ENCODE results near the gene MPIG6B.

The MPIG6B gene

GRCh38 chr6:31690231-31691077 is 32.7 kb upstream of the MPIG6B start:
- TF ChIP-seq GATA2 (IDR thresholded peaks at IDR 0.05; ENCODE audit: low read depth, low read length) (no peak), GATA3 (IDR thresholded peaks at IDR 0.05; ENCODE audit: low read depth, low read length) (no peak)

DNA sequence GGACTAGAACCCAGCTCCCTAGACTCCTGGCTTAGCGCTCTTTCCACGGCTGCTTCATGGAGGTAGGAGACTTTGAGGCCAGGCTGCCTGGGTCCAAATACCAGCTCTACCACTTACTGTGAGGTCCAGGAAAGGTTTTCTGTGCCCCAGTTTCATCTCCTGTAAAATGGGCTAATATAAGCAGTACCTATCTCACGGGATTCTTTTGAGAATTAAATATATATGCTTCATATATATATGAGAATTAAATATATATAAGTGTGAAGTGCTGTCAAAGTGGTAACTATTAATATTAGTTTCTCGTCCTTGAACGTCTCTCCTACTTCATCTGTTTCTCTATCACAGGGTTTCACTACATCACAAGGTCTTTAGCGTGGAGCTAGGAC is 32.1 kb upstream of the MPIG6B start:
- TF ChIP-seq GATA3 (IDR thresholded peaks at IDR 0.05; ENCODE audit: low read depth, low read length) (no peak), GATA2 (IDR thresholded peaks at IDR 0.05; ENCODE audit: low read depth, low read length) (no peak)

GRCh38 chr6:31691564-31692108 is 31.5 kb upstream of the MPIG6B start:
- TF ChIP-seq GATA2 (IDR thresholded peaks at IDR 0.05; ENCODE audit: low read depth, low read length): no peak
- TF ChIP-seq GATA3 (IDR thresholded peaks at IDR 0.05; ENCODE audit: low read depth, low read length): no peak

- TF ChIP-seq GATA3 (IDR thresholded peaks at IDR 0.05; ENCODE audit: low read depth, low read length): no peak
- no peak for TF ChIP-seq GATA2 (IDR thresholded peaks at IDR 0.05; ENCODE audit: low read depth, low read length)
Measured at GRCh38 chr6:31692353-31692752, 30.8 kb upstream of the MPIG6B start.

DNA sequence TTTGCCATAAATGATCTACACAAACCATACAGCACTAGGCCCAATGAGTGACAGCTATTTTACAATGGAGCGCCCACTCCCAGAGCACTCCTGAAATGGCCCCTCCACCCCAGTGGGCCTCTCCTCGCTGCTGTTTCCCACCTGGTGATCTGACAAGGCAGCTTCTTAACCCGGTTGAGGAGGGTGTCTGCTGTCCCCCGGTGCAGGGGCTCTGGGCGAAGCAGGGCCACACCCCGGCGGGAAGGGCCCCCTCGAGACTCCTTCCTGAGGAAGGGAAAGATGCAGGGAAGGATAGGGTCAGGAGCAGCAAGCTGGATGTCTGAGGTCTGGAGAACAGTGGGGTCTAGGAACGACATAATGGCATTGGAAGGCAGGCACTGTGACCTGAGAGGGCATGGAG is 30.3 kb upstream of the MPIG6B start:
- TF ChIP-seq GATA3 (IDR thresholded peaks at IDR 0.05; ENCODE audit: low read depth, low read length) (no peak), GATA2 (IDR thresholded peaks at IDR 0.05; ENCODE audit: low read depth, low read length) (no peak)

GRCh38 chr6:31693535-31693934 is 29.6 kb upstream of the MPIG6B start:
- TF ChIP-seq GATA2 (IDR thresholded peaks at IDR 0.05; ENCODE audit: low read depth, low read length) (no peak), GATA3 (IDR thresholded peaks at IDR 0.05; ENCODE audit: low read depth, low read length) (no peak)

DNA sequence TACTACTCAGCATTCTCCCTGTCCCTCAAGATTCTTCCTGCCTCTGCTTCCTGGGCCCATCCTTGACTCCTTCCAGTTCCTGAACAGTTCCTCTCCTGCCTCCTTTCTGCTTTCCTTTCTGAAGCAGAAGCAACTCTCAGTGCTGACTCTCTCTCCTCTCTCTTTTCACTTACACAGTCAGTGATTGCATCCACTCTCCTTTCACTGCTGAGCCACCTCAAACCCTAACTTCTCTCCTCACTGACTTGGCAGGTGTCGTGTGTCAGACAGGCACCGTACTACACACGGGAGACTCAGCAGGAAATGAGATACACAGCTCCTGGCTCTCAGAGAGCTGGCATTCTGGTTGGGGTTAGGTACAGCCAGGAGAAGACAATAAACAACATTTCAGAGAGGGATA is 25.6 kb upstream of the MPIG6B start:
- TF ChIP-seq GATA2 (IDR thresholded peaks at IDR 0.05; ENCODE audit: low read depth, low read length): no peak
- TF ChIP-seq GATA3 (IDR thresholded peaks at IDR 0.05; ENCODE audit: low read depth, low read length): no peak

GRCh38 chr6:31700740-31701401 is 22.3 kb upstream of the MPIG6B start:
- TF ChIP-seq GATA3 (IDR thresholded peaks at IDR 0.05; ENCODE audit: low read depth, low read length) (no peak), GATA2 (IDR thresholded peaks at IDR 0.05; ENCODE audit: low read depth, low read length) (no peak)

DNA sequence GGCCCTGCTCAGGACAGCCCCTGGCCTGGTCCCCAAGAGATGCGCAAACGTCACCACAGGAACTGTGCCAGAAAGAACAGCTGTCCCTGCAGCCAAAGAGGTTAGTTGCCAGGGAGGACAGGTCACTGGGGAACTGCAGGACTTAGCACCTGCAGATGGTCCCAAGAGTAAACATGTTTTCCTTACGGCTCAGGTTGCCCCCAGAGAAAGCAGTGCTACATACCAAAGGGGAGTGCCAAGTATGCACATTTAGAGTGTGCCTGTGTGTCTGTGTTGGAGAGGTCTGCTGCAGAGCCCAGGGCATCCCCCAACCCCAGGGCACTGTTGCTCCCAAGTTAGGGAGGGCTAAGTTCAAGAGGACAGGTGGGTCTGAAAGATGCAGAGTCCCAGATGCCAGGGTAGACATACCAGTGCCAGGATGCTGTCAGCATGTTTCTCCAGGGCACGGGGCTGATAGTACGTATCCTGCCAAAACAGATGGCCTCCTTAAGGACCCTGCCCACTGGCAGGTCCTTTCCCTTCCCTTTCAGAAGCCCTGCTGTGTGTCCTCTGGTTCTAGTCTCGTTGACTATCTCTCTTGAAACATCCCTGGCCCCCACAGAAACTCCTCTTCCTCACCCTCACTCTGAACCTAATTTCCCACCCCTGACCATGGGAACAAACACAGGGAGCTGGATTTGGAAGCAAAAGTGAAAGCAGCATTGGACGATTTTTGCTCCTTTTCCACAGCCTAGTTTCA is 21.3 kb upstream of the MPIG6B start:
- no peak for TF ChIP-seq GATA3 (IDR thresholded peaks at IDR 0.05; ENCODE audit: low read depth, low read length)
- TF ChIP-seq GATA2 (IDR thresholded peaks at IDR 0.05; ENCODE audit: low read depth, low read length): no peak

DNA sequence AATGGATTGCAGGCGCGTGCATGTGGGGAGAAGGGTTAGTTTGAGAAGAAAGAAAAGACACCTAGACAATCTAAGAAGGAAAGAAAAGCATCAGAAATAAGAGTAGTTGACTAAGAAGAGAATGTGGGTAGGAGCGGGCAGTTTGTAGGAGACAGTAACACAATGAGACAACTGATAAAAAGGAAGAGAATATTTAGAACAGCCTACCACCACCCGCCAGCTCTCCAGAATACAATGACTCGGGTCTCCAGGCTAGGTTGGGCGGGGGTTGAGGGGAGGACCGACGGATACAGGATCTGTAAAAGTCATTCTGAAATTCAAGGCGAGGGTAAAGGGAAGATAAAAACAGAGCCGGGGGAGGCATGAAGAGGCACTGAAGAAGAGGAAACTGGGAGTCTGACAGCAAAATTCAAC is 20.8 kb upstream of the MPIG6B start:
- TF ChIP-seq GATA2 (IDR thresholded peaks at IDR 0.05; ENCODE audit: low read depth, low read length) (no peak), GATA3 (IDR thresholded peaks at IDR 0.05; ENCODE audit: low read depth, low read length) (no peak)

DNA sequence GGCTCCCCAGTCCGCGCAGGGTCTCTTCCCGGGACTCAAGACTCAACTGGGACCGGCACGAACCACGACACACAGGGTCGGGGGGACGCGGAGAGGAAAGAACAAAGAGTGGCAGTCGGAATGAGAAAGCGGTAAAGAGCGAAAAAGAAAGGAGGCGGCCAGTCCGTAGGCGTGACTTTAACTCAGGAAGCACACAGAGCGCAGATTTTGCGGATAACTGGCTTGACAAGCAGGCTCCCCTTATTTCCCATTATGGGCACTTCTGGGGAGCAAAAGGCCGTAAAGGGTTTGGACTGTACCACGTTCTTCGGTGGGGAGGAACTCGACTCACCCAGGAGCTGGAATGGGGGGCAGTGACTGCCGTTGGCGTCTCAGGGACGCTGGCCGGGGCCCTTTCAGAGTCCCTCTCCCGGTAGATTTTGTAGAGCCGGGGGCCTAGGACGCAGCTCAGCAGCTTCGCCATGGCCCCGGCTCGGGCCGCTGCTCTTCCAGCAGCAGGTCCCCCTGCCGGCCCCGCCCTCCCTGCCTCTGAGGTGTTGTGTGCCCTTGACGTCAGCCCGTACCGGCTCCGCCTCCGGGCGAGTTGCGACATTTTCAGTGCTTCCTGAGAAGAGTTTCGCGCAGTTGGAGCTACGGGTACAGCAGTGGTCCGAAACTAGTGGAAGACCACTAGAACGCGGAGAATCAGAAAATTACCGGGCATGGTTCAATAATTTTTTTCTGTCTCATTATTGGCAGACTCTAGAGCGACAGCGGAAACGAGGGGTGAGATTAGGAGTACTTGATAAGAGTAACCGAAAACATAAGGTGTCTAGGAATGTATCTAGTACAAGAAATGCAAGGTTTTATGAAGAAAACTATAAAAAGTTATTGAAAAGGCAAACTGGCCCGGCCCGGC is 20.1 kb upstream of the MPIG6B start, which contains the start of gene ABHD16A:
TSS of gene ABHD16A (minus strand) at position 506 of the 898 bp plus-strand sequence. CDS start at position 463, 43 bp downstream.
- no peak for TF ChIP-seq GATA3 (IDR thresholded peaks at IDR 0.05; ENCODE audit: low read depth, low read length)
- peak; percentile 34; the same call in 1 of the 2 replicates for TF ChIP-seq GATA2 (IDR thresholded peaks at IDR 0.05; ENCODE audit: low read depth, low read length)

GRCh38 chr6:31705931-31706330 is 17.2 kb upstream of the MPIG6B start:
- TF ChIP-seq GATA2 (IDR thresholded peaks at IDR 0.05; ENCODE audit: low read depth, low read length) (no peak), GATA3 (IDR thresholded peaks at IDR 0.05; ENCODE audit: low read depth, low read length) (no peak)

GRCh38 chr6:31706599-31706998 is 16.6 kb upstream of the MPIG6B start, which contains the start of gene LY6G6F:
LY6G6F (plus strand) TSS chr6:31706866; CDS start chr6:31706907, 41 bp downstream.
- no peak for TF ChIP-seq GATA2 (IDR thresholded peaks at IDR 0.05; ENCODE audit: low read depth, low read length)
- TF ChIP-seq GATA3 (IDR thresholded peaks at IDR 0.05; ENCODE audit: low read depth, low read length): no peak

Data from SH-SY5Y (cell line).